Caki2 (cell line): ENCODE results near the gene DDX52. TPM values are rescaled to one million over a fixed set of nuclear protein-coding genes. Genes with fewer than 3 reads are reported as not detected.

Experiments
- total RNA-seq: library from RNA; depleted of rRNA; stranded (reverse); fragments of >200 nt; shearing (Covaris generic); gene quantifications from 2 replicates; pipeline ENCODE4 v1.2.3, GENCODE V29; 2014; ENCODE audit warnings: low replicate concordance; rRNA removed

DDX52 gene
- total RNA-seq, 1 experiment from 2014 or later: 26.7 TPM

Other genes with a start within 250 kb of the DDX52 start
- gene ACACA, start 236.6 kb downstream of the DDX52 start, total RNA-seq: 30.8 and 34.5 TPM in 2 replicates
- gene TADA2A, start 236.6 kb downstream of the DDX52 start, total RNA-seq: 6.8 and 14.1 TPM in 2 replicates
- gene DUSP14, start 153.6 kb downstream of the DDX52 start, total RNA-seq: 39.4 and 40.2 TPM in 2 replicates
- 3.9 and 6.8 TPM in 2 replicates for gene SYNRG, start 34.0 kb downstream of the DDX52 start, total RNA-seq
- 3.6 and 11.4 TPM in 2 replicates for gene HNF1B, start 101.6 kb upstream of the DDX52 start, total RNA-seq